Thyroid gland (tissue), 4 donors: ENCODE measurements around the gene RAPGEF1.
A peak's percentile ranks its signal among the peaks of the same experiment; 100 is the strongest.

Source experiments
- CTCF ChIP-seq, 6 experiments: fragments of 200-600 bp in 3 of 6; fragments of 450-650 bp in 3 of 6; sonication (generic) in 3 of 6; IDR thresholded peaks; one replicate each; pipeline ENCODE4 v1.5.1; 2016 to 2019; ENCODE audit warnings: antibody characterized with exemption in 6 of 6, mild to moderate bottlenecking in 2 of 6, inconsistent platforms in 1 of 6, moderate library complexity in 1 of 6
- POLR2A ChIP-seq, 2 donors: fragments of 450-650 bp; IDR thresholded peaks; one replicate each; pipeline ENCODE4 v1.6.1; 2017; ENCODE audit warnings: antibody characterized with exemption in 2 of 2, mild to moderate bottlenecking in 2 of 2, moderate library complexity in 1 of 2

DNA sequence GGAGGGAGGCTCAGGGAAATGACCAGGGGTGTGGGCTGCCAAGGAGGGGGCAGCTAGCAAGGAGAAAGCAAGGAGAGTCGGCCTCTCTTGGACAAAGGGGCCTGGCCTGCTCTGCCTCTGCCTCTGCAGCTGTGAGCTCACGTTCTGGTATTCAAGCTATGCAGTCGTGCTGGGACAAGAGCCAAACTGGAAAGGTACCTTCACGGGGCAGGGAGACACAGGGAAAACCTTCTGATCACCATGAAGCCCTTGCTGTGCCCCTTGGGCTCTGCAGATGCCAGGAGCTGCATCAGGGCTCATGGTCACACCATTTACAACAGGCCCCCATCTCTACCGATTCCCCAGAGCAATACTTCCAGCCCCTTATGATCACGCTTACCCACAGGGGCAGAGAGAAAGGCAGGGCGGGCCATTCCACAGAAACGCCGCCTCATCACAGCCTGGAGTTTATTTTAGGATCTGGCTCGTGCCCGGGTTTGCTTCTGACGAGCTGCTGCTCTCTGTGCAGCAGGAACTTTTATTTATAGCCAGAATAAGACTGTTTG lies 131.3 kb downstream of the RAPGEF1 start:
- no peak for TF ChIP-seq CTCF (IDR thresholded peaks at IDR 0.05)
- peak in 1 of 2 donors; percentile 43 for TF ChIP-seq POLR2A (IDR thresholded peaks at IDR 0.05)
